Measurements from ENCODE around the gene BRCA2. TPM values are rescaled to one million over a fixed set of nuclear protein-coding genes. Genes with fewer than 3 reads are reported as not detected.
A peak's percentile ranks its signal among the peaks of the same experiment; 100 is the strongest.

Gene BRCA2
- total RNA-seq, 5 donors from 2014 or later (not counting 1 experiment from before 2014, with no cell fraction given): 2.2 to 4.7 (median 3.1) TPM

DNA sequence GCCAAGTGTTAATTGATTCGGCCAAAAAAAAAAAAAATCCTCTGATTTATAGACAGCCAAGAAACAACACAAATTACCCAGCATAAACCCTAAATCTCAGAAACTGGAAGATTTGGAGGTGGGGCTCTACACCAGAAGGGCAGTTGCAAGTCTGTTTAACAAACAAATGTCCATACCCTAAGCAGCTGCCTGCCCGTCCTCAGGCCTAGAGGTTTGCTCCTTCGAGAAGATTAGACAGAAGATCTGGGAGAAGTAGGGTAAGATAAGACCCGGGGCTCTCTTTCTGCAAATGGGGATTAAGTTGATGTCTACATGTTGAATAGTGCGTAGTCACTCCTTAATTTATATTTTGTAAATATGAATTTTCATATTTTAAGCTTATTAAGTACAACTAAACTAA lies 116.1 kb downstream of the BRCA2 start:
- Histone ChIP-seq H3K4me3 (ENCODE audit: control insufficient read depth in 1 of 2, extremely low read depth in 1 of 2, low read length in 1 of 2) (no peak overlapping the region), H3K9me3 (no peaks in the 10 kb centered on the region), H3K27ac (ENCODE audit: low read length) (no peak overlapping the region), H3K4me1 (ENCODE audit: control insufficient read depth in 1 of 2, extremely low read depth in 1 of 2, insufficient read depth in 2 of 2, low read length in 2 of 2) (peaks cover 2 to 18% of the 10 kb centered on the region in 2 experiments), H3K36me3 (ENCODE audit: control insufficient read depth in 2 of 2, extremely low read depth in 1 of 2, insufficient read depth in 1 of 2, low read length in 1 of 2) (peaks cover 0 to 2% of the 10 kb centered on the region in 2 donors), H3K27me3 (replicated peaks in 1 of 2; ENCODE audit: control insufficient read depth in 2 of 2, extremely low read depth in 1 of 2, insufficient read depth in 2 of 2, low read length in 1 of 2) (no peaks in the 10 kb centered on the region)
- no CpG with 5 or more reads among the region's 5 CpGs for WGBS (ENCODE audit: insufficient coverage)
- ATAC-seq (replicated peaks in 1 of 4): no peak
- no peaks in the 10 kb centered on the region for H3K9me3 Mint-ChIP-seq
- H3K36me3 Mint-ChIP-seq: peaks cover 14% of the 10 kb centered on the region
- DNase-seq: no peak
- H3K27me3 Mint-ChIP-seq: no peaks in the 10 kb centered on the region
- POLR2A ChIA-PET: interaction anchor here in 1 of 2 donors (0.6 to 0.7 kb wide), 2 partner anchors 34 to 43 kb away, joined by 3 read pairs; no protein-coding TSS in a partner anchor
- no peak overlapping the region for H3K27ac Mint-ChIP-seq
- peaks cover 12 to 14% (median 12%) of the 10 kb centered on the region in 3 donors for H3K4me1 Mint-ChIP-seq
- CTCF ChIA-PET: no interaction called here
- no peak overlapping the region for H3K4me3 Mint-ChIP-seq

DNA sequence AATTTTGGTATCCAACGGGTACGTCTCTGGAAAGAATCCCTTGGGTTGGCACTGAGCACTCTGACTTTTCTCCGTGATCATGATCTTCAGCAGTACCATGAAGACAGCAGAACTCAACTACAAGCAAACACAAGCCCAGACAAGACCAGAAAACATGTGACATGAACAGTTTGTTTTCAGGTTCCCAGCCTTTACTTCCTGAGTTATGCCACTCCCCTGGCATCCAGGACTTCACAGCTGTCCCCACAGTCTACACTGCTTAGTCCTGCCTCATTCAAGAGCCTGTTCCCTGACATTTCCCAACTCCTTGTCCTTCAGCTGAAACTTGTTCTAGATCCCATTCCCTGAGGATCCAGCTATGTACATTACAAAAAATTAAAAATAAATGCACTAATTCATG lies 117.5 kb downstream of the BRCA2 start:
- peaks cover 2 to 13% of the 10 kb centered on the region in 2 experiments for H3K4me1 ChIP-seq (ENCODE audit: control insufficient read depth in 1 of 2, extremely low read depth in 1 of 2, insufficient read depth in 2 of 2, low read length in 2 of 2)
- DNase-seq: no peak
- H3K36me3 ChIP-seq (ENCODE audit: control insufficient read depth in 2 of 2, extremely low read depth in 1 of 2, insufficient read depth in 1 of 2, low read length in 1 of 2): peaks cover 0 to 2% of the 10 kb centered on the region in 2 donors
- ChIA-PET CTCF (no interaction called here), POLR2A (no interaction called here)
- 93% methylated on average over 3 of the region's 3 CpGs for WGBS (ENCODE audit: insufficient coverage)
- no peaks in the 10 kb centered on the region for H3K9me3 ChIP-seq
- no peak overlapping the region for H3K27ac ChIP-seq (ENCODE audit: low read length)
- ATAC-seq (replicated peaks in 1 of 4): no peak
- Mint-ChIP-seq H3K9me3 (no peaks in the 10 kb centered on the region), H3K27me3 (no peaks in the 10 kb centered on the region), H3K36me3 (peaks cover 20% of the 10 kb centered on the region), H3K4me3 (no peak overlapping the region), H3K27ac (no peak overlapping the region), H3K4me1 (peaks cover 7 to 14% (median 10%) of the 10 kb centered on the region in 3 donors)
- no peaks in the 10 kb centered on the region for H3K27me3 ChIP-seq (replicated peaks in 1 of 2; ENCODE audit: control insufficient read depth in 2 of 2, extremely low read depth in 1 of 2, insufficient read depth in 2 of 2, low read length in 1 of 2)
- no peak overlapping the region for H3K4me3 ChIP-seq (ENCODE audit: control insufficient read depth in 1 of 2, extremely low read depth in 1 of 2, low read length in 1 of 2)

DNA sequence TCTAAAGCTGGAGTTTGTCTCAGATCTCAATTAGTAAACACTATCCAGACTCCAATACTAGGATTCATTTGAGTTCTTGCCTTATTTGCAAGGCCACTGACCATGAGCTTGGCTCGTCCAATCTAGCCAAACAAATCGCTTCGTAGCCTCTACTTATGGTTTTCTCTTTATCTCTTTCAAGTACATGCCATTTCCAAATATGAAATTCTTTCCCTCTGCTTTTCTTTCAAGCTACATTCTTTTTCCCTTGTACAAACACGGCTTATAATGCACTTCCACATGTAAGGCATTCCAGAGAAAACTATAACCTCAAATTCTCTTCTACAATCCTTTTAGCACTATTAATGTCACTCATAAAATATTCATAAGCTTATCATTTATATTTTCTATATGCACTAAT lies 123.6 kb downstream of the BRCA2 start:
- H3K27me3 Mint-ChIP-seq: no peaks in the 10 kb centered on the region
- no peak overlapping the region for H3K27ac ChIP-seq (ENCODE audit: low read length)
- no peaks in the 10 kb centered on the region for H3K9me3 ChIP-seq
- no peak overlapping the region for H3K4me3 ChIP-seq (ENCODE audit: control insufficient read depth in 1 of 2, extremely low read depth in 1 of 2, low read length in 1 of 2)
- H3K9me3 Mint-ChIP-seq: no peaks in the 10 kb centered on the region
- H3K4me1 ChIP-seq (ENCODE audit: control insufficient read depth in 1 of 2, extremely low read depth in 1 of 2, insufficient read depth in 2 of 2, low read length in 2 of 2): no peaks in the 10 kb centered on the region
- DNase-seq: no peak
- H3K36me3 Mint-ChIP-seq: peaks cover 40% of the 10 kb centered on the region
- H3K36me3 ChIP-seq (ENCODE audit: control insufficient read depth in 2 of 2, extremely low read depth in 1 of 2, insufficient read depth in 1 of 2, low read length in 1 of 2): peaks cover 0 to 5% of the 10 kb centered on the region in 2 donors
- no peak overlapping the region for H3K27ac Mint-ChIP-seq
- ChIA-PET CTCF (interaction anchor here in 1 of 2 donors (0.7 kb wide), 1 partner anchor 121 kb away, joined by 4 read pairs; no protein-coding TSS in a partner anchor), POLR2A (interaction anchor here (0.5 to 1.6 kb wide), 2 partner anchors 11 to 1272 kb away, joined by 3 to 7 read pairs; partner anchors contain the start of gene N4BP2L1 (in 1 of the 2))
- no peak for ATAC-seq (replicated peaks in 1 of 4)
- peaks cover 3 to 5% (median 3%) of the 10 kb centered on the region in 3 donors for H3K4me1 Mint-ChIP-seq
- no peaks in the 10 kb centered on the region for H3K27me3 ChIP-seq (replicated peaks in 1 of 2; ENCODE audit: control insufficient read depth in 2 of 2, extremely low read depth in 1 of 2, insufficient read depth in 2 of 2, low read length in 1 of 2)
- 100% methylated on average over 3 of the region's 4 CpGs for WGBS (ENCODE audit: insufficient coverage)
- H3K4me3 Mint-ChIP-seq: no peak overlapping the region

DNA sequence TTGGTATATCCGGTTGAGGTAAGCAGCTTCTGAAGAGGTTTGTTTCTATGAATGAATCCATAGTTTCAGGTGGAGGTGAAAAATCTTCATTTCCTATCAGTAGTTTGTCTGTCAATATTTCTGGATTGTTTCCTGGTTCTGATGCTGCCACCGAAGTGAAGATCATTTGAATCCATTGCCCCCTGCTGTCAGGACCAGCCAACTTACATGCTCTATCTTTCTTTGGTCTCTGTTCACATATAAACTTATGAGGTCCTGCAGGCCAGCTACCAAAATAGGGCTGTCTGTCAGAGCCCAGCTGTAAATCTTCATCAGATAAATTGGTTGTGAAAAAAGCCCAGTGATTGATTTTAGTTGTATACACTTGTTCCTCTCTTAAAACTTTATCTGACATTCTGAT lies 127.8 kb downstream of the BRCA2 start:
- POLR2A ChIA-PET: no interaction called here
- peak in 30 of 35 experiments; percentile 6 to 71 (median 28) for DNase-seq
- ATAC-seq (replicated peaks in 1 of 4): peak in 3 of 4 experiments; percentile 63 to 77 (median 72)
- peaks cover 3 to 5% (median 3%) of the 10 kb centered on the region in 3 donors for H3K4me1 Mint-ChIP-seq
- H3K9me3 Mint-ChIP-seq: no peaks in the 10 kb centered on the region
- no peak overlapping the region for H3K4me3 Mint-ChIP-seq
- no peaks in the 10 kb centered on the region for H3K27me3 ChIP-seq (replicated peaks in 1 of 2; ENCODE audit: control insufficient read depth in 2 of 2, extremely low read depth in 1 of 2, insufficient read depth in 2 of 2, low read length in 1 of 2)
- H3K27ac ChIP-seq (ENCODE audit: low read length): no peak overlapping the region
- H3K27ac Mint-ChIP-seq: peak overlapping the region; percentile 44 to 69
- CTCF ChIA-PET: interaction anchor here (0.8 to 1.6 kb wide), 5 partner anchors 11 to 533 kb away, joined by 3 to 6 read pairs (median 3); partner anchors contain the start of gene N4BP2L1 (in 1 of the 2)
- H3K27me3 Mint-ChIP-seq: no peaks in the 10 kb centered on the region
- peaks cover 24% of the 10 kb centered on the region for H3K36me3 Mint-ChIP-seq
- WGBS (ENCODE audit: insufficient coverage): no CpG with 5 or more reads among the region's 2 CpGs
- H3K9me3 ChIP-seq: no peaks in the 10 kb centered on the region
- H3K36me3 ChIP-seq (ENCODE audit: control insufficient read depth in 2 of 2, extremely low read depth in 1 of 2, insufficient read depth in 1 of 2, low read length in 1 of 2): peaks cover 0 to 3% of the 10 kb centered on the region in 2 donors
- no peaks in the 10 kb centered on the region for H3K4me1 ChIP-seq (ENCODE audit: control insufficient read depth in 1 of 2, extremely low read depth in 1 of 2, insufficient read depth in 2 of 2, low read length in 2 of 2)
- no peak overlapping the region for H3K4me3 ChIP-seq (ENCODE audit: control insufficient read depth in 1 of 2, extremely low read depth in 1 of 2, low read length in 1 of 2)

DNA sequence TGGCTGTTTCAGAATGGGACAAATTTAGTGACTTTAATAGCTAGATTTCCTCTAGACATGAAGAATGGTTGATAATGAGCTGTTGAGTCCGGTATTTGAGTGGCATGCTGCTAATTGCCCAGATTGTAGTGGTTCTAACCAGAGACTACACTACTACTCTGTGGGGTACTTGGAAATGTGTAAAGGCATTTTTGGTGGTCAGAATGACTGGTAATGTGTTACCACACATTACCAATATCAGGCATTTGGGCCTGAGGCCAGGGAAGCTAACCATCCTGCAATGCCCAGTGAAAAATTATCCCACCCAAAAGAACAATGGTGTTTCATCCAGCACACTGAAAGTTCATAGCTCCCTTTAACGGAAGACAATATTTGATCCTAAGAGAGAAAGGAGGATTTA lies 130.2 kb downstream of the BRCA2 start:
- H3K27me3 ChIP-seq (replicated peaks in 1 of 2; ENCODE audit: control insufficient read depth in 2 of 2, extremely low read depth in 1 of 2, insufficient read depth in 2 of 2, low read length in 1 of 2): no peaks in the 10 kb centered on the region
- no peak overlapping the region for H3K4me3 Mint-ChIP-seq
- no peaks in the 10 kb centered on the region for H3K9me3 Mint-ChIP-seq
- ATAC-seq (replicated peaks in 1 of 4) (no peak), DNase-seq (no peak)
- H3K36me3 Mint-ChIP-seq: peaks cover 11% of the 10 kb centered on the region
- H3K4me1 Mint-ChIP-seq: peaks cover 3 to 5% (median 4%) of the 10 kb centered on the region in 3 donors
- WGBS (ENCODE audit: insufficient coverage): no CpG with 5 or more reads among the region's 2 CpGs
- POLR2A ChIA-PET: no interaction called here
- H3K27ac Mint-ChIP-seq: no peak overlapping the region
- H3K27ac ChIP-seq (ENCODE audit: low read length): no peak overlapping the region
- H3K4me3 ChIP-seq (ENCODE audit: control insufficient read depth in 1 of 2, extremely low read depth in 1 of 2, low read length in 1 of 2): no peak overlapping the region
- peaks cover 0 to 3% of the 10 kb centered on the region in 2 donors for H3K36me3 ChIP-seq (ENCODE audit: control insufficient read depth in 2 of 2, extremely low read depth in 1 of 2, insufficient read depth in 1 of 2, low read length in 1 of 2)
- CTCF ChIA-PET: interaction anchor here in 1 of 2 donors (0.6 kb wide), 1 partner anchor 58 kb away, joined by 3 read pairs; no protein-coding TSS in a partner anchor
- no peaks in the 10 kb centered on the region for H3K9me3 ChIP-seq
- H3K4me1 ChIP-seq (ENCODE audit: control insufficient read depth in 1 of 2, extremely low read depth in 1 of 2, insufficient read depth in 2 of 2, low read length in 2 of 2): no peaks in the 10 kb centered on the region
- no peaks in the 10 kb centered on the region for H3K27me3 Mint-ChIP-seq

DNA sequence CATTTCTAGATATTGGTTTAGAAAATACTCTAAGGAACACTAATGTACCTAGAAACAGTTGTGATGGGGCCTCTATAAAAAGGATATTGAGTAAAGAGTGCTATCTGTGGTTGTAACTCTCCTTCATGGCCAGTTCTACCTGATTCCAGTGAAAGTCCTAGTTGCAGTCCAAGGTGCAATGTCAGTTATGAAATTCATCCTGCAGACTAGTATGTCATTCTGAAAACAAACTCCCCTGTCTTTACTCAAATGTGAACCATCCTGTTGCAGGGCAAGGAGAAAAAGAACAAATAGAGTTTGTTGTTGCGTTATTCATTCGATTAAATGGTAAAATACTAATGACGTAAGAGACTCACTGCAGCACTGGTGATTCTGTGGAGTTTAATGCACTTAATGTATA lies 130.9 kb downstream of the BRCA2 start:
- WGBS (ENCODE audit: insufficient coverage): no CpG with 5 or more reads among the region's 3 CpGs

More for the DNA sequence above, 130.9 kb downstream of the BRCA2 start:
- Histone ChIP-seq H3K9me3 (no peaks in the 10 kb centered on the region), H3K27me3 (replicated peaks in 1 of 2; ENCODE audit: control insufficient read depth in 2 of 2, extremely low read depth in 1 of 2, insufficient read depth in 2 of 2, low read length in 1 of 2) (no peaks in the 10 kb centered on the region), H3K4me3 (ENCODE audit: control insufficient read depth in 1 of 2, extremely low read depth in 1 of 2, low read length in 1 of 2) (no peak overlapping the region), H3K4me1 (ENCODE audit: control insufficient read depth in 1 of 2, extremely low read depth in 1 of 2, insufficient read depth in 2 of 2, low read length in 2 of 2) (no peaks in the 10 kb centered on the region), H3K36me3 (ENCODE audit: control insufficient read depth in 2 of 2, extremely low read depth in 1 of 2, insufficient read depth in 1 of 2, low read length in 1 of 2) (peaks cover 0 to 3% of the 10 kb centered on the region in 2 donors), H3K27ac (ENCODE audit: low read length) (no peak overlapping the region)
- ChIA-PET CTCF (interaction anchor here in 1 of 2 donors (0.6 kb wide), 1 partner anchor 57 kb away, joined by 3 read pairs; no protein-coding TSS in a partner anchor), POLR2A (no interaction called here)
- ATAC-seq (replicated peaks in 1 of 4) (no peak), DNase-seq (no peak)
- no peak overlapping the region for H3K4me3 Mint-ChIP-seq
- peaks cover 3 to 5% (median 4%) of the 10 kb centered on the region in 3 donors for H3K4me1 Mint-ChIP-seq
- H3K36me3 Mint-ChIP-seq: peaks cover 13% of the 10 kb centered on the region
- no peaks in the 10 kb centered on the region for H3K9me3 Mint-ChIP-seq
- H3K27ac Mint-ChIP-seq: no peak overlapping the region
- H3K27me3 Mint-ChIP-seq: no peaks in the 10 kb centered on the region

All from T-cell (primary cell).